Brain microvascular endothelial cell (primary cell): ENCODE data around the gene MSI2.

Experiments used
- DNase-seq: peaks from one replicate; pipeline ENCODE4 v3.0.0-alpha.2; 2020
- H3K27ac ChIP-seq: fragments of 250-450 bp; sonication (Bioruptor Pico); 2 replicates; pipeline ENCODE4 v1.5.1; 2020; ENCODE audit warnings: mild to moderate bottlenecking, moderate library complexity
- H3K27me3 ChIP-seq: fragments of 250-450 bp; sonication (Bioruptor Pico); replicated peaks from 2 replicates; pipeline ENCODE4 v1.5.1; 2020; ENCODE audit warnings: mild to moderate bottlenecking
- H3K36me3 ChIP-seq: fragments of 250-450 bp; sonication (Bioruptor Pico); replicated peaks from 2 replicates; pipeline ENCODE4 v1.5.1; 2020; ENCODE audit warnings: mild to moderate bottlenecking
- H3K4me3 ChIP-seq: 2 replicates; pipeline ENCODE4 v1.5.1; 2011; ENCODE audit warnings: low read depth, mild to moderate bottlenecking, control low read depth, low read length, moderate library complexity
- in situ Hi-C: cut with HindIII; loops from 2 replicates; pipeline ENCODE4 v1.10.0; 2017; ENCODE audit warnings: low sequenced_read_pairs, low pct_ligation_motif_present
- TF ChIP-seq, protein P1 (sequence below): IDR thresholded peaks from 2 replicates; pipeline ENCODE4 v1.5.1; 2011; ENCODE audit warnings: low read depth, mild to moderate bottlenecking, moderate library complexity, low read length, control low read depth, inconsistent platforms; ENCODE audit errors: missing control alignments

MSI2 gene

GRCh38 chr17:57528058-57528451 is 271.7 kb downstream of the MSI2 start:
- in situ Hi-C loops: no loop called here
- TF ChIP-seq, protein P1, sequence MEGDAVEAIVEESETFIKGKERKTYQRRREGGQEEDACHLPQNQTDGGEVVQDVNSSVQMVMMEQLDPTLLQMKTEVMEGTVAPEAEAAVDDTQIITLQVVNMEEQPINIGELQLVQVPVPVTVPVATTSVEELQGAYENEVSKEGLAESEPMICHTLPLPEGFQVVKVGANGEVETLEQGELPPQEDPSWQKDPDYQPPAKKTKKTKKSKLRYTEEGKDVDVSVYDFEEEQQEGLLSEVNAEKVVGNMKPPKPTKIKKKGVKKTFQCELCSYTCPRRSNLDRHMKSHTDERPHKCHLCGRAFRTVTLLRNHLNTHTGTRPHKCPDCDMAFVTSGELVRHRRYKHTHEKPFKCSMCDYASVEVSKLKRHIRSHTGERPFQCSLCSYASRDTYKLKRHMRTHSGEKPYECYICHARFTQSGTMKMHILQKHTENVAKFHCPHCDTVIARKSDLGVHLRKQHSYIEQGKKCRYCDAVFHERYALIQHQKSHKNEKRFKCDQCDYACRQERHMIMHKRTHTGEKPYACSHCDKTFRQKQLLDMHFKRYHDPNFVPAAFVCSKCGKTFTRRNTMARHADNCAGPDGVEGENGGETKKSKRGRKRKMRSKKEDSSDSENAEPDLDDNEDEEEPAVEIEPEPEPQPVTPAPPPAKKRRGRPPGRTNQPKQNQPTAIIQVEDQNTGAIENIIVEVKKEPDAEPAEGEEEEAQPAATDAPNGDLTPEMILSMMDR: no peak
- DNase-seq: no peak
- no peaks in the 10 kb centered on the region for H3K27me3 ChIP-seq
- no peak overlapping the region for H3K27ac ChIP-seq
- no peak overlapping the region for H3K4me3 ChIP-seq
- H3K36me3 ChIP-seq: no peaks in the 10 kb centered on the region

DNA sequence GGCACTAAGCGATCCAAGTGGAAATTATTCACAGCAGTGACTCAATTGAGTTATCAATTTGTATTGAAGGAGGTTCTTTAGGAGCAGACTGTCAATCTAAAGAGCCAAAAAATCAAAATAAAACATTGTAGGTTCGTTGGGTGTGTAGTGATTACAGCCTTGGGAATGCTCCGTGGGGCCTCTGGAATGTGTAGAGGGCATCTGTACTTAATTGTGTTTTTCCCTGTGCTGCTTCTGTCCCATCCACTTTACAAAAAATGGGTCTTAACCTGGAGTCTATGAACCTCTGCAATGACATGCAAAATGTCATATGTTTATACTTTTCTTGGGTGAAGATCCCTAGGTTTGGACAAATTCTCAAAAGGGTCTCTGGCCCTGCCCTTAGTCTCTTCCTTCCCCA is 273.7 kb downstream of the MSI2 start:
- no peaks in the 10 kb centered on the region for H3K36me3 ChIP-seq
- TF ChIP-seq, protein P1: no peak
- no peaks in the 10 kb centered on the region for H3K27me3 ChIP-seq
- DNase-seq: no peak
- in situ Hi-C loops: no loop called here
- H3K4me3 ChIP-seq: no peak overlapping the region
- no peak overlapping the region for H3K27ac ChIP-seq

DNA sequence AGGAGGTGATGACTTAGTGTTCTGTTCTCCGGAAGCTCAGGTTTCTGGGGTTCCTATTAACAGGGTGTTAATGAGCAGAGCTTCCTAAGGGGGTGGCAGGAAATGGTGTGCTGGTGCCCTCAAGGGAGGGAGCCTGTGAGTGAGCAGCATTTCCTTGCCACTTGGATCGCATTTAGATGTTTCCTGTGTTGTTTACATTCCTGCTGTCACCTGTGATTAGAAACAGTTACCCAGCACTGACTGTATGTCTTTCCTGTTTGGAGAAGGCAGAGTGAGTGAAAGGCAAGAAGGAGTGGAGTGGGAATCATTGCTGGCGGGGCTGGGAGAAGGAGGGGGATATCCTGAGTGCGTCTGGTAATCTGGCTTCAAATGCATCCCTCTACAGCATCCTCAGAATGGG is 274.2 kb downstream of the MSI2 start:
- DNase-seq: no peak
- in situ Hi-C loops: no loop called here
- Histone ChIP-seq H3K27ac (no peak overlapping the region), H3K36me3 (no peaks in the 10 kb centered on the region), H3K4me3 (no peak overlapping the region), H3K27me3 (no peaks in the 10 kb centered on the region)
- TF ChIP-seq, protein P1: no peak

DNA sequence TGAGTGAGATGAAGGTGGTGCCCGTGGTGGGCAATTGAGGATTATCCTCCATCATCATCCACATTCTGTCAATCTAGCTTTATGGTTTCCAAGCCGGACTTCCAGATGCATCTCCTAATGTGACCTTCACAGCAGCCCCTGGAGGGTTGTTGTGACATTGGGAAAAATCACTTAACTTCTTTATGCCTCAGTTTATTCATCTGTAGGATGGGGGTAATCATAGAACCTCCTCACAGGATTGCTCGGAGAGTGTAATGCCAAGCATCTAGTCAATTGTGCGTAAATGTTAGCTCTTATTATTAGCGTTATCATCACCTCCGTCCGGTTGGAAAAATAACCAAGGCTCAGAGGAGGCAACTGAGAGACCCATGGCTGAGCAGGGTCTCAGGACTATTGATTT is 274.8 kb downstream of the MSI2 start:
- no peaks in the 10 kb centered on the region for H3K36me3 ChIP-seq
- H3K27ac ChIP-seq: no peak overlapping the region
- in situ Hi-C loops: no loop called here
- no peaks in the 10 kb centered on the region for H3K27me3 ChIP-seq
- no peak for DNase-seq
- TF ChIP-seq, protein P1: no peak
- no peak overlapping the region for H3K4me3 ChIP-seq

DNA sequence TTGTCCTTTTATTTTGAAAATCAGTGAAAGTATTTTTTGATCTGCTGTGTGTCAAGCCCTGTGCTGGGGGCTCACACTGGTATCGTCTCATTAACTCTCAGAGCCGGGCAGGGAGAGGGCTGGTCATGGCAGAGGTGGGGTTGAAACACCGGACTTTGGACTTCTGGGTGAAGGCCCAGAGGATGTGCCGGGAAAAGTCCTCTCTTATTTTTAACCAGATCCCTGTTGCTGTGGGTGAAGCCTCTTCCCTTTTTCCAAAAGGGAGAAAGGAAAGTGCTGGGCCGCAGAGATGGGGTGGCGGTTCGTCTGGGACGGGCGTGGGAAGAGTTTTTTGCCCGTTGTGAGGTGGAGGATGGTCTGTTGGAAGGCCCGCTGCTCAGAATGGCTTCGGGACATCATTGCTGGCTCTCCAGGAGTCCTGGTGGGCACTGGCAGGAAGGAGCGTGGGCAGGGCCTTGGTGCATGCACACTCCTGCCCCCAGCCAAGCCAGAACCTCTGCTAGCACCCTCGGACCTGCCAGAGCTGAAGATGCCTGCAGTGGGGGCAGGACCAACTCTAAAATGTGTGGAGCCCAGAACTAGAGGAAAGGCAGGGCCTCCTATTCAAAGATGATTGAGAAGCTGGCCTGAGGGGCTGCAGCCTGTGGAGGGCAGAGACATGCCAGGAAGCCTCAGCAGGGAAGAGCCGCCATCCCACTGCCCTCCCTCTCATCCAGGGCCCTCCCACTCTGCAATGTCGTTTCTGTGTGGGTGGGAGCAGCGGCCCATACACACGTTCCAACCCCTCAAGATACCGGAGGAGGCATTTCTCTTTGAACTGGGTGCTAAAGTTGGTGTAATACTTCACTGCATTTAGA is 275.6 kb downstream of the MSI2 start:
- DNase-seq: no peak
- no peak overlapping the region for H3K4me3 ChIP-seq
- no peak overlapping the region for H3K27ac ChIP-seq
- in situ Hi-C loops: no loop called here
- H3K27me3 ChIP-seq: no peaks in the 10 kb centered on the region
- H3K36me3 ChIP-seq: no peaks in the 10 kb centered on the region
- TF ChIP-seq, protein P1: peak; percentile 16

DNA sequence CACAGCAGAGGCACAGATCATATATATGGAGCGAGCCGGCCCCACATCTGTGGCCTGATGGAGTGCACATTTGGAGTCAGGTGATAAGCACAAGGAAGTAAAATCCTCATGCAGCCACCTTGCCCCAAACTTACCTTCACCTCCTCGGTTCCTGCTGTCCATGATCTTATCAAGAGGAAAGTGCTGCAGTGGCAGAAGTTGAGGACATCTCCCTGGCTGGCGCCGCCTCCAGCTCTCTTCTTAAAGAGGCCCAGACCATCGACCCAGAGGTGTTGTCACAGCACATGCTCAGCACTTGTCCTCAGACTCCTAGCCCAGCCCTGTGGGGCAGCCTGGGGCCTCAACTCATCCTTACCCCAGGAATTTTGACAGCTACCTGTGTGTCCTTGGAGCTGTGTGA is 276.2 kb downstream of the MSI2 start:
- no peaks in the 10 kb centered on the region for H3K27me3 ChIP-seq
- DNase-seq: no peak
- no peak overlapping the region for H3K4me3 ChIP-seq
- H3K27ac ChIP-seq: no peak overlapping the region
- TF ChIP-seq, protein P1: no peak
- no peaks in the 10 kb centered on the region for H3K36me3 ChIP-seq
- in situ Hi-C loops: no loop called here
